Measurements from ENCODE around the gene RPL14.

- TF ChIP-seq CTCF (IDR thresholded peaks at IDR 0.05 in 4 of 5, conservative IDR thresholded peaks at IDR 0.05 in 1 of 5) (no peak), POLR2A (IDR thresholded peaks at IDR 0.05) (no peak)
Observed at GRCh38 chr3:40504636-40505430, 47.7 kb downstream of the RPL14 start.
